Neural progenitor cell (in vitro differentiated cells): ENCODE data around the gene NOS3.

ENCODE experiments used
- EZH2 ChIP-seq: fragments of 200-600 bp; sonication (generic); IDR thresholded peaks from 2 replicates; pipeline ENCODE4 v1.6.1; 2017; ENCODE audit warnings: antibody characterized with exemption, mild to moderate bottlenecking, moderate library complexity
- EZH2phosphoT487 ChIP-seq: fragments of 200-600 bp; sonication (generic); IDR thresholded peaks from 2 replicates; pipeline ENCODE4 v1.6.1; 2017; ENCODE audit warnings: antibody characterized with exemption
- TF ChIP-seq, protein P1 (sequence below): fragments of 200-600 bp; sonication (generic); IDR thresholded peaks from 2 replicates; pipeline ENCODE4 v1.5.1; 2017; ENCODE audit warnings: antibody characterized with exemption, mild to moderate bottlenecking

DNA sequence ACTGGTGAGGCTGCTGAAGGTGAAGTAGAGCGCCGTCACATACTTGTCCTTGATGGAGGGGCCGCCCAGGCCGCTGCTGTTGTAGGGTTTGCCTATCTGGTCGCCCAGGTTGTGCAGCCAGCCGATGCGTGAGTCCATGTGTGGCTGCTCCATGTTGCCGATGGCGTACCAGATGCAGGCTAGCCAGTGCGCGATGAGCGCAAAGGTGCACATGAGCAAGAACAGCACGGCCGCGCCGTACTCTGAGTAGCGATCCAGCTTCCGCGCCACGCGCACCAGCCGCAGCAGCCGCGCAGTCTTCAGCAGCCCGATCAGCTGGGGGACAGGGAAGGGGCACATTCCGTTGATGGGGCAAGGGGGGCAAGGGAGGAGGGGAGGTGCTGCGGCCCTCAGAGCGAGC lies 39.3 kb upstream of the NOS3 start:
- TF ChIP-seq, protein P1, sequence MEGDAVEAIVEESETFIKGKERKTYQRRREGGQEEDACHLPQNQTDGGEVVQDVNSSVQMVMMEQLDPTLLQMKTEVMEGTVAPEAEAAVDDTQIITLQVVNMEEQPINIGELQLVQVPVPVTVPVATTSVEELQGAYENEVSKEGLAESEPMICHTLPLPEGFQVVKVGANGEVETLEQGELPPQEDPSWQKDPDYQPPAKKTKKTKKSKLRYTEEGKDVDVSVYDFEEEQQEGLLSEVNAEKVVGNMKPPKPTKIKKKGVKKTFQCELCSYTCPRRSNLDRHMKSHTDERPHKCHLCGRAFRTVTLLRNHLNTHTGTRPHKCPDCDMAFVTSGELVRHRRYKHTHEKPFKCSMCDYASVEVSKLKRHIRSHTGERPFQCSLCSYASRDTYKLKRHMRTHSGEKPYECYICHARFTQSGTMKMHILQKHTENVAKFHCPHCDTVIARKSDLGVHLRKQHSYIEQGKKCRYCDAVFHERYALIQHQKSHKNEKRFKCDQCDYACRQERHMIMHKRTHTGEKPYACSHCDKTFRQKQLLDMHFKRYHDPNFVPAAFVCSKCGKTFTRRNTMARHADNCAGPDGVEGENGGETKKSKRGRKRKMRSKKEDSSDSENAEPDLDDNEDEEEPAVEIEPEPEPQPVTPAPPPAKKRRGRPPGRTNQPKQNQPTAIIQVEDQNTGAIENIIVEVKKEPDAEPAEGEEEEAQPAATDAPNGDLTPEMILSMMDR: no peak
- TF ChIP-seq EZH2phosphoT487: no peak
- no peak for TF ChIP-seq EZH2
